Caco-2 (cell line): ENCODE measurements around the gene THBS2. TPM values are rescaled to one million over a fixed set of nuclear protein-coding genes. Genes with fewer than 3 reads are reported as not detected.

Experiments
- BruUV-seq: library from RNA; stranded (reverse); fragments of 400-500 nt; replicated peaks from 2 replicates; lab custom pipeline; 2021; lab: Mats Ljungman, UMichigan
- CTCF ChIA-PET: fragments of 300-600 bp; sonication (Branson Sonifier 250); formaldehyde crosslinking; loops from one replicate; lab custom pipeline; 2022; ENCODE audit warnings: antibody characterized with exemption; lab: Charles Lee
- POLR2A ChIA-PET: fragments of 300-600 bp; sonication (Branson Sonifier 250); formaldehyde crosslinking; loops from one replicate; lab custom pipeline; 2022; ENCODE audit warnings: antibody characterized with exemption; lab: Charles Lee
- DNase-seq, 2 experiments: peaks; one replicate each; pipeline versions ENCODE4 v3.0.0 to v3.0.0-alpha.2; 2020 to 2022
- H3K27me3 ChIP-seq: replicated peaks from 2 replicates; pipeline ENCODE4 v1.6.0; 2011; ENCODE audit warnings: low read length; ENCODE audit not compliant: control insufficient read depth, insufficient read depth
- H3K36me3 ChIP-seq: 2 replicates; pipeline ENCODE4 v1.5.1; 2011; ENCODE audit warnings: low read length; ENCODE audit not compliant: control insufficient read depth, insufficient read depth
- H3K4me1 ChIP-seq: fragments of 250-450 bp; sonication (Bioruptor Pico); 2 replicates; pipeline ENCODE4 v1.5.1; 2020; ENCODE audit warnings: mild to moderate bottlenecking
- H3K4me3 ChIP-seq: 2 replicates; pipeline ENCODE4 v1.5.1; 2011; ENCODE audit warnings: low read depth, mild to moderate bottlenecking, control low read depth, low read length
- H3K9me3 ChIP-seq: fragments of 250-450 bp; sonication (Bioruptor Pico); 2 replicates; pipeline ENCODE4 v1.5.1; 2020; ENCODE audit warnings: mild to moderate bottlenecking, moderate library complexity
- H3K27ac Mint-ChIP-seq: one replicate; pipeline ENCODE4 v1.8.0; 2022; ENCODE audit warnings: mixed read lengths; ENCODE audit not compliant: unreplicated experiment
- H3K27me3 Mint-ChIP-seq: one replicate; pipeline ENCODE4 v1.8.0; 2022; ENCODE audit warnings: mixed read lengths; ENCODE audit not compliant: insufficient read depth, unreplicated experiment
- H3K36me3 Mint-ChIP-seq: one replicate; pipeline ENCODE4 v1.8.0; 2022; ENCODE audit warnings: mild to moderate bottlenecking, mixed read lengths; ENCODE audit not compliant: insufficient read depth, unreplicated experiment
- H3K4me1 Mint-ChIP-seq: one replicate; pipeline ENCODE4 v1.8.0; 2022; ENCODE audit warnings: low read depth, mixed read lengths; ENCODE audit not compliant: unreplicated experiment
- H3K4me3 Mint-ChIP-seq: one replicate; pipeline ENCODE4 v1.8.0; 2022; ENCODE audit warnings: mild to moderate bottlenecking, moderate library complexity, mixed read lengths; ENCODE audit not compliant: unreplicated experiment
- H3K9me3 Mint-ChIP-seq: one replicate; pipeline ENCODE4 v1.8.0; 2022; ENCODE audit warnings: mixed read lengths; ENCODE audit not compliant: unreplicated experiment
- intact Hi-C: fragments of 100-400 bp; cut with micrococcal nuclease; formaldehyde crosslinking; loops from one replicate; pipeline ENCODE4 v1.10.0; 2022; ENCODE audit not compliant: unreplicated experiment
- total RNA-seq: library from RNA; stranded (reverse); gene quantifications from 2 replicates; pipeline ENCODE4 v1.2.3, GENCODE V29; 2022
- TF ChIP-seq, protein P1 (sequence below), 2 experiments: fragments of 200-600 bp in 1 of 2; IDR thresholded peaks; 1 replicate in 1 of 2; 2 replicates in 1 of 2; pipeline versions ENCODE4 v1.5.1 to v1.8.0; 2011 to 2022; ENCODE audit warnings: antibody characterized with exemption in 1 of 2, control low read depth in 1 of 2, inconsistent platforms in 1 of 2, low read depth in 1 of 2, low read length in 1 of 2, mild to moderate bottlenecking in 1 of 2, moderate library complexity in 1 of 2; ENCODE audit not compliant: insufficient read depth in 1 of 2, severe bottlenecking in 1 of 2, unreplicated experiment in 1 of 2

Gene THBS2
- total RNA-seq, 1 experiment from 2014 or later = 0.07 TPM

GRCh38 chr6:169229615-169230321 is 23.9 kb downstream of the THBS2 start:
- no TSS peak for BruUV-seq
- H3K9me3 ChIP-seq = 0 out of 2 replicates have a peak, but pooled peaks cover 4% of the 10 kb centered on the region
- H3K27me3 Mint-ChIP-seq = no peaks in the 10 kb centered on the region
- H3K36me3 ChIP-seq = no peaks in the 10 kb centered on the region
- no peak overlapping the region for H3K4me3 Mint-ChIP-seq
- no peaks in the 10 kb centered on the region for H3K27me3 ChIP-seq
- ChIA-PET CTCF (no interaction called here), POLR2A (no interaction called here)
- peaks cover 4% of the 10 kb centered on the region for H3K36me3 Mint-ChIP-seq
- intact Hi-C loops = no loop called here
- DNase-seq = no peak
- peaks cover 23% of the 10 kb centered on the region for H3K9me3 Mint-ChIP-seq
- H3K4me1 ChIP-seq = no peaks in the 10 kb centered on the region
- TF ChIP-seq, protein P1, sequence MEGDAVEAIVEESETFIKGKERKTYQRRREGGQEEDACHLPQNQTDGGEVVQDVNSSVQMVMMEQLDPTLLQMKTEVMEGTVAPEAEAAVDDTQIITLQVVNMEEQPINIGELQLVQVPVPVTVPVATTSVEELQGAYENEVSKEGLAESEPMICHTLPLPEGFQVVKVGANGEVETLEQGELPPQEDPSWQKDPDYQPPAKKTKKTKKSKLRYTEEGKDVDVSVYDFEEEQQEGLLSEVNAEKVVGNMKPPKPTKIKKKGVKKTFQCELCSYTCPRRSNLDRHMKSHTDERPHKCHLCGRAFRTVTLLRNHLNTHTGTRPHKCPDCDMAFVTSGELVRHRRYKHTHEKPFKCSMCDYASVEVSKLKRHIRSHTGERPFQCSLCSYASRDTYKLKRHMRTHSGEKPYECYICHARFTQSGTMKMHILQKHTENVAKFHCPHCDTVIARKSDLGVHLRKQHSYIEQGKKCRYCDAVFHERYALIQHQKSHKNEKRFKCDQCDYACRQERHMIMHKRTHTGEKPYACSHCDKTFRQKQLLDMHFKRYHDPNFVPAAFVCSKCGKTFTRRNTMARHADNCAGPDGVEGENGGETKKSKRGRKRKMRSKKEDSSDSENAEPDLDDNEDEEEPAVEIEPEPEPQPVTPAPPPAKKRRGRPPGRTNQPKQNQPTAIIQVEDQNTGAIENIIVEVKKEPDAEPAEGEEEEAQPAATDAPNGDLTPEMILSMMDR (IDR thresholded peaks at IDR 0.05; ENCODE audit: insufficient read depth in 1 of 2, low read depth in 1 of 2, low read length in 1 of 2, severe bottlenecking in 1 of 2, unreplicated experiment in 1 of 2) = no peak
- no peak overlapping the region for H3K27ac Mint-ChIP-seq
- H3K4me1 Mint-ChIP-seq = no peaks in the 10 kb centered on the region
- H3K4me3 ChIP-seq = no peak overlapping the region

GRCh38 chr6:169227116-169227515 is 26.5 kb downstream of the THBS2 start:
- BruUV-seq = no TSS peak
- no peaks in the 10 kb centered on the region for H3K4me1 ChIP-seq
- POLR2A ChIA-PET = no interaction called here

DNA sequence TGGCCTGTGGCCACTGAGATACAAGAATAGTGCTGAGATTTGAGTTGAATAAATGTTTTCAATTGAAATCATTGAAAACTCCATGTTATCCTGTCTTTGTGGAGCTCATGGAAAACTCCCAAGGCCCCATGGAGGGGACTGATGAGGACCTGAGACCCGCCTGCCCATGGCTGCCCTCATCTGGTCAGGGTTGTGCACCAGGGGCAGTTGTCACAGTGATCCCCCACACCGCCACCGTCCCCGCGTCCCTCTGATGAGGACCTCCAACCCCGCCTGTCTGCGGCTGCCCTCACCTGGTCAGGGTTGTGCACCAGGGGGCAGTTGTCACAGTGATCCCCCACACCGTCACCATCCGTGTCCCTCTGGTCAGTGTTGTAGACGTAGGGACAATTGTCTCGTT is 27.8 kb downstream of the THBS2 start:
- ChIA-PET POLR2A (no interaction called here), CTCF (no interaction called here)
- Mint-ChIP-seq H3K27ac (no peak overlapping the region), H3K27me3 (no peaks in the 10 kb centered on the region), H3K36me3 (no peaks in the 10 kb centered on the region), H3K4me1 (no peaks in the 10 kb centered on the region), H3K4me3 (no peak overlapping the region), H3K9me3 (peaks cover 9% of the 10 kb centered on the region)
- no peak overlapping the region for H3K4me3 ChIP-seq
- H3K9me3 ChIP-seq = no peaks in the 10 kb centered on the region
- no peaks in the 10 kb centered on the region for H3K36me3 ChIP-seq
- DNase-seq = no peak
- no peaks in the 10 kb centered on the region for H3K27me3 ChIP-seq
- no TSS peak for BruUV-seq
- TF ChIP-seq, protein P1 (IDR thresholded peaks at IDR 0.05; ENCODE audit: insufficient read depth in 1 of 2, low read depth in 1 of 2, low read length in 1 of 2, severe bottlenecking in 1 of 2, unreplicated experiment in 1 of 2) = no peak
- no peaks in the 10 kb centered on the region for H3K4me1 ChIP-seq
- intact Hi-C loops = no loop called here

More at GRCh38 chr6:169227116-169227515, 26.5 kb downstream of the THBS2 start:
- CTCF ChIA-PET = no interaction called here
- TF ChIP-seq, protein P1 (IDR thresholded peaks at IDR 0.05; ENCODE audit: insufficient read depth in 1 of 2, low read depth in 1 of 2, low read length in 1 of 2, severe bottlenecking in 1 of 2, unreplicated experiment in 1 of 2) = no peak
- intact Hi-C loops = no loop called here
- Mint-ChIP-seq H3K27ac (no peak overlapping the region), H3K4me1 (no peaks in the 10 kb centered on the region), H3K9me3 (peaks cover 9% of the 10 kb centered on the region), H3K4me3 (no peak overlapping the region), H3K27me3 (no peaks in the 10 kb centered on the region), H3K36me3 (no peaks in the 10 kb centered on the region)
- H3K4me3 ChIP-seq = no peak overlapping the region
- no peaks in the 10 kb centered on the region for H3K27me3 ChIP-seq
- H3K36me3 ChIP-seq = no peaks in the 10 kb centered on the region
- DNase-seq = no peak
- H3K9me3 ChIP-seq = no peaks in the 10 kb centered on the region
